HepG2 (cell line): ENCODE data around the gene CD2AP. TPM values are rescaled to one million over a fixed set of nuclear protein-coding genes. Genes with fewer than 3 reads are reported as not detected.

Experiments
- ATAC-seq: fragments of 200-7000 bp; cut with Tn5 transposase; 3 replicates; pipeline ENCODE4 v1.9.1; 2020; ENCODE audit warnings: mild to moderate bottlenecking, moderate library complexity
- BruUV-seq: library from RNA; stranded (reverse); fragments of 400-500 nt; replicated peaks from 2 replicates; lab custom pipeline; 2021; lab: Mats Ljungman, UMichigan
- CTCF ChIA-PET: fragments of 300-600 bp; formaldehyde crosslinking; extraction: SDS; loops from one replicate; lab custom pipeline; 2021; ENCODE audit warnings: low total read pairs, inconsistent platforms, low intra/inter-chr PET ratio; lab: Yijun Ruan, JAX
- POLR2A ChIA-PET: fragments of 350-600 bp; sonication (Branson Sonifier 250); formaldehyde crosslinking; loops from one replicate; lab custom pipeline; 2020; ENCODE audit warnings: antibody characterized with exemption, inconsistent platforms; lab: Yijun Ruan, JAX
- DNase-seq: peaks from one replicate; pipeline ENCODE4 v3.0.0-alpha.2; 2015; ENCODE audit warnings: low spot score
- FAIRE-seq: peaks from 3 replicates; lab custom pipeline; 2011; peaks lifted over from hg19 to GRCh38; lab: Jason Lieb, UNC
- H2AFZ ChIP-seq: one replicate; pipeline ENCODE4 v1.6.1; 2011; ENCODE audit warnings: low read length, inconsistent platforms
- H3K27ac ChIP-seq: fragments of 300-600 bp; 3 replicates; pipeline ENCODE4 v1.8.0; 2011; ENCODE audit warnings: mixed run types, mild to moderate bottlenecking, mixed read lengths, low read length, inconsistent platforms; ENCODE audit not compliant: insufficient read depth; ENCODE audit errors: extremely low read length
- H3K27me3 ChIP-seq, 2 experiments: fragments of 200-600 bp in 1 of 2; 2 replicates in 1 of 2; 3 replicates in 1 of 2; pipeline versions ENCODE4 v1.6.0 to v1.8.0; 2011; ENCODE audit warnings: low read length in 2 of 2, mild to moderate bottlenecking in 2 of 2, moderate library complexity in 2 of 2, inconsistent platforms in 1 of 2; ENCODE audit not compliant: insufficient read depth in 2 of 2, control insufficient read depth in 1 of 2
- H3K36me3 ChIP-seq, 2 experiments: fragments of 200-600 bp in 1 of 2; replicated peaks in 1 of 2; 2 replicates in 1 of 2; 3 replicates in 1 of 2; pipeline versions ENCODE4 v1.5.1 to v1.8.0; 2011; ENCODE audit warnings: low read length in 2 of 2, inconsistent platforms in 1 of 2; ENCODE audit not compliant: insufficient read depth in 2 of 2, control insufficient read depth in 1 of 2
- H3K4me1 ChIP-seq: 2 replicates; pipeline ENCODE4 v1.5.1; 2012; ENCODE audit warnings: low read length, inconsistent platforms; ENCODE audit not compliant: insufficient read depth
- H3K4me2 ChIP-seq: 2 replicates; pipeline ENCODE4 v1.6.0; 2011; ENCODE audit warnings: low read depth, low read length, inconsistent platforms
- H3K4me3 ChIP-seq, 3 experiments: fragments of 200-600 bp in 1 of 3; sonication (generic), shearing (Covaris generic) in 1 of 3; replicated peaks in 1 of 3; 2 replicates each; pipeline ENCODE4 v1.5.1; 2011 to 2016; ENCODE audit warnings: low read length in 3 of 3, inconsistent platforms in 2 of 3, low read depth in 2 of 3, mild to moderate bottlenecking in 2 of 3, control low read depth in 1 of 3, mixed read lengths in 1 of 3; ENCODE audit not compliant: insufficient read depth in 1 of 3
- H3K79me2 ChIP-seq: one replicate; pipeline ENCODE4 v1.6.1; 2011; ENCODE audit warnings: low read length, inconsistent platforms; ENCODE audit not compliant: insufficient read depth
- H3K9ac ChIP-seq: 2 replicates; pipeline ENCODE4 v1.6.0; 2011; ENCODE audit warnings: mild to moderate bottlenecking, low read depth, low read length, inconsistent platforms; ENCODE audit not compliant: insufficient read depth
- H3K9me3 ChIP-seq: 2 replicates; pipeline ENCODE4 v1.5.1; 2012; ENCODE audit warnings: mild to moderate bottlenecking, low read length
- H4K20me1 ChIP-seq: 2 replicates; pipeline ENCODE4 v1.6.0; 2011; ENCODE audit warnings: inconsistent platforms, mild to moderate bottlenecking, low read length, moderate library complexity; ENCODE audit not compliant: insufficient read depth
- CENPT ChIP-seq: sonication (generic); formaldehyde crosslinking; IDR thresholded peaks from 2 replicates; pipeline ENCODE4 v1.8.0; 2022; ENCODE audit warnings: low read depth, mild to moderate bottlenecking, moderate library complexity, missing genetic modification reagents
- GPN1 ChIP-seq: sonication (generic); formaldehyde crosslinking; IDR thresholded peaks from 2 replicates; pipeline ENCODE4 v1.5.1; 2020; ENCODE audit warnings: missing genetic modification reagents, borderline replicate concordance
- HCFC1 ChIP-seq: fragments of 150-350 bp; IDR thresholded peaks from 2 replicates; pipeline ENCODE4 v1.6.1; 2014; ENCODE audit warnings: low read depth, low read length
- HOXA3 ChIP-seq: sonication (generic); formaldehyde crosslinking; IDR thresholded peaks from 2 replicates; pipeline ENCODE4 v1.5.0; 2020; ENCODE audit warnings: missing genetic modification reagents
- KDM6A ChIP-seq: IDR thresholded peaks from 2 replicates; pipeline ENCODE4 v1.6.1; 2016; ENCODE audit warnings: low read depth
- NFIC ChIP-seq: IDR thresholded peaks from 2 replicates; pipeline ENCODE4 v1.6.1; 2012; ENCODE audit warnings: mild to moderate bottlenecking, low read length, inconsistent platforms
- NFYB ChIP-seq: sonication (generic); formaldehyde crosslinking; IDR thresholded peaks from 2 replicates; pipeline ENCODE4 v1.4.0; 2020; ENCODE audit warnings: missing genetic modification reagents
- NFYC ChIP-seq: IDR thresholded peaks from 2 replicates; pipeline ENCODE4 v1.6.1; 2016; ENCODE audit warnings: missing genetic modification reagents, missing compliant biosample characterization
- NR2F6 ChIP-seq, 2 experiments: IDR thresholded peaks; 2 replicates each; pipeline ENCODE4 v1.6.1; 2016; ENCODE audit warnings: antibody characterized with exemption in 1 of 2, mild to moderate bottlenecking in 1 of 2
- NRL ChIP-seq: sonication (generic); formaldehyde crosslinking; IDR thresholded peaks from 2 replicates; pipeline ENCODE4 v1.5.0; 2020; ENCODE audit warnings: missing genetic modification reagents, mild to moderate bottlenecking, moderate library complexity, borderline replicate concordance
- PAX8 ChIP-seq: sonication (generic); formaldehyde crosslinking; IDR thresholded peaks from 2 replicates; pipeline ENCODE4 v1.8.0; 2022; ENCODE audit warnings: mild to moderate bottlenecking, missing genetic modification reagents, borderline replicate concordance
- RORA ChIP-seq: sonication (generic); formaldehyde crosslinking; IDR thresholded peaks from 2 replicates; pipeline ENCODE4 v1.5.0; 2020; ENCODE audit warnings: mild to moderate bottlenecking, missing genetic modification reagents, moderate library complexity
- ZBTB33 ChIP-seq: sonication (generic); formaldehyde crosslinking; IDR thresholded peaks from 2 replicates; pipeline ENCODE4 v1.4.0; 2020; ENCODE audit warnings: missing genetic modification reagents
- ZMYM4 ChIP-seq: sonication (generic); formaldehyde crosslinking; IDR thresholded peaks from 2 replicates; pipeline ENCODE4 v1.8.1; 2023; ENCODE audit warnings: mild to moderate bottlenecking, missing genetic modification reagents
- ZNF121 ChIP-seq: sonication (generic); formaldehyde crosslinking; IDR thresholded peaks from 2 replicates; pipeline ENCODE4 v1.5.0; 2020; ENCODE audit warnings: mild to moderate bottlenecking, missing genetic modification reagents
- ZNF235 ChIP-seq: sonication (generic); formaldehyde crosslinking; IDR thresholded peaks from 2 replicates; pipeline ENCODE4 v1.8.1; 2023; ENCODE audit warnings: mild to moderate bottlenecking, missing genetic modification reagents, borderline replicate concordance
- ZNF614 ChIP-seq: IDR thresholded peaks from 2 replicates; pipeline ENCODE4 v1.6.1; 2018; ENCODE audit warnings: missing biosample characterization, missing genetic modification reagents, inconsistent platforms, borderline replicate concordance
- ZNF616 ChIP-seq: sonication (generic); formaldehyde crosslinking; IDR thresholded peaks from 2 replicates; pipeline ENCODE4 v1.5.0; 2020; ENCODE audit warnings: low read depth, mild to moderate bottlenecking, missing genetic modification reagents
- ZNF75D ChIP-seq: sonication (generic); formaldehyde crosslinking; IDR thresholded peaks from 2 replicates; pipeline ENCODE4 v1.8.1; 2023; ENCODE audit warnings: missing genetic modification reagents, mild to moderate bottlenecking, borderline replicate concordance
- ZNF841 ChIP-seq: sonication (generic); formaldehyde crosslinking; IDR thresholded peaks from 2 replicates; pipeline ENCODE4 v1.8.1; 2023; ENCODE audit warnings: missing genetic modification reagents, borderline replicate concordance
- WGBS: methylation state at CpG from one replicate; pipeline ENCODE4 v1.1.6; 2017; ENCODE audit warnings: low lambda C conversion rate; 5-methylcytosine and 5-hydroxymethylcytosine counted together
- in situ Hi-C: cut with HindIII; loops from 2 replicates; pipeline ENCODE4 v1.10.0; 2017; ENCODE audit warnings: low pct_unique_long_range_greater_than_20kb; ENCODE audit not compliant: extremely low pct_ligation_motif_present
- intact Hi-C: fragments of 100-400 bp; cut with micrococcal nuclease; formaldehyde crosslinking; loops from one replicate; pipeline ENCODE4 v1.10.0; 2022; ENCODE audit not compliant: unreplicated experiment
- polyA plus RNA-seq, 8 experiments: library from polyadenylated mRNA; depleted of rRNA in 3 of 8; stranded (reverse) in 7 of 8; unstranded in 1 of 8; fragments of >200 nt; fragmentation: Illumina TruSeq in 4 of 8; extraction: Trizol in 4 of 8; gene quantifications; 2 replicates each; pipeline versions ENCODE4 v1.2.1 to v1.2.3, GENCODE V29; 2011 to 2016; ENCODE audit warnings: low read depth in 4 of 8, missing spikeins in 1 of 8, mixed read lengths in 1 of 8; ENCODE audit not compliant: insufficient read depth in 1 of 8
- total RNA-seq, 5 experiments: library from RNA; depleted of rRNA; stranded (reverse); fragments of >200 nt; fragmentation: Illumina TruSeq; extraction: Trizol; gene quantifications; 2 replicates each; pipeline ENCODE4 v1.2.3, GENCODE V29; 2016; ENCODE audit warnings: low read depth in 1 of 5

The CD2AP gene
- total and polyA plus RNA-seq, 2 of the 13 experiments (the other 11 are each of a cell fraction or from before 2014, with no cell fraction given), result 8.6 to 31.9 TPM

GRCh38 chr6:47490676-47491075 is 13.1 kb downstream of the CD2AP start:
- in situ Hi-C loops (no loop called here), intact Hi-C loops (no loop called here)
- H3K27me3 ChIP-seq, result no peaks in the 10 kb centered on the region
- DNase-seq, result no peak
- H2AFZ ChIP-seq, result no peak overlapping the region
- H3K4me1 ChIP-seq, result peaks cover 35% of the 10 kb centered on the region
- no peak for ATAC-seq
- no peaks in the 10 kb centered on the region for H3K9me3 ChIP-seq
- CTCF ChIA-PET, result no interaction called here
- H3K4me2 ChIP-seq, result no peak overlapping the region
- POLR2A ChIA-PET, result interaction anchor here (1.9 kb wide), 1 partner anchor 13 kb away, joined by 6 read pairs; the partner anchor contains the start of gene CD2AP
- H4K20me1 ChIP-seq, result peaks cover 55% of the 10 kb centered on the region
- H3K27ac ChIP-seq, result no peak overlapping the region
- no peak for FAIRE-seq
- WGBS, result 95% methylated on average over 1 of the region's 1 CpG
- H3K36me3 ChIP-seq, result no peaks in the 10 kb centered on the region
- peaks cover 96% of the 10 kb centered on the region for H3K79me2 ChIP-seq
- no peak overlapping the region for H3K9ac ChIP-seq
- TF ChIP-seq ZNF235 (no peak), PAX8 (CRISPR knock-in tag) (no peak), HCFC1 (no peak), ZNF75D (CRISPR knock-in tag) (no peak), NFYB (no peak), ZMYM4 (no peak), NFIC (no peak)
- BruUV-seq, result no TSS peak
- H3K4me3 ChIP-seq, result no peak overlapping the region

GRCh38 chr6:47492355-47492754 is 14.8 kb downstream of the CD2AP start:
- 88% methylated on average over 2 of the region's 2 CpGs for WGBS
- no peak for FAIRE-seq
- CTCF ChIA-PET, result interaction anchor here (0.7 kb wide), 1 partner anchor 10 kb away, joined by 3 read pairs; no protein-coding TSS in a partner anchor
- no peak for TF ChIP-seq CENPT
- peak; percentile 62 for TF ChIP-seq ZBTB33 (CRISPR knock-in tag)
- no peak for TF ChIP-seq HOXA3 (CRISPR knock-in tag)
- TF ChIP-seq NRL (CRISPR knock-in tag), result no peak
- no peak for TF ChIP-seq NFYC (CRISPR knock-in tag)
- TF ChIP-seq ZNF841 (CRISPR knock-in tag), result no peak
- no peak for TF ChIP-seq RORA (CRISPR knock-in tag)
- TF ChIP-seq ZNF121 (CRISPR knock-in tag), result peak; percentile 74
- TF ChIP-seq ZNF614 (CRISPR knock-in tag), result no peak
- no peak for TF ChIP-seq NR2F6 (IDR thresholded peaks at IDR 0.05)
- 0 out of 2 replicates have a peak, but pooled peaks have one; percentile 31 for TF ChIP-seq NR2F6 (CRISPR knock-in tag; IDR thresholded peaks at IDR 0.05)
- no peak for TF ChIP-seq GPN1 (CRISPR knock-in tag)
- TF ChIP-seq KDM6A (CRISPR knock-in tag), result no peak
- TF ChIP-seq ZNF616 (CRISPR knock-in tag), result no peak

More at GRCh38 chr6:47492355-47492754, 14.8 kb downstream of the CD2AP start:
- Histone ChIP-seq H3K27me3 (no peaks in the 10 kb centered on the region), H2AFZ (no peak overlapping the region), H3K27ac (no peak overlapping the region), H3K4me3 (no peak overlapping the region), H3K79me2 (peaks cover 98% of the 10 kb centered on the region), H3K9me3 (no peaks in the 10 kb centered on the region), H3K4me2 (no peak overlapping the region), H3K4me1 (peaks cover 35% of the 10 kb centered on the region), H3K9ac (no peak overlapping the region), H4K20me1 (peaks cover 45% of the 10 kb centered on the region), H3K36me3 (no peaks in the 10 kb centered on the region)
- BruUV-seq, result no TSS peak
- DNase-seq, result no peak
- intact Hi-C loops (no loop called here), in situ Hi-C loops (no loop called here)
- POLR2A ChIA-PET, result interaction anchor here (1.5 kb wide), 1 partner anchor 15 kb away, joined by 5 read pairs; the partner anchor contains the start of gene CD2AP
- no peak for ATAC-seq
